ENCODE results near the gene GLA. TPM values are rescaled to one million over a fixed set of nuclear protein-coding genes. Genes with fewer than 3 reads are reported as not detected.

GLA gene
- total and polyA plus RNA-seq, 2 of the 4 experiments (the other 2 are of a cell fraction): 27.9 to 38.7 TPM

DNA sequence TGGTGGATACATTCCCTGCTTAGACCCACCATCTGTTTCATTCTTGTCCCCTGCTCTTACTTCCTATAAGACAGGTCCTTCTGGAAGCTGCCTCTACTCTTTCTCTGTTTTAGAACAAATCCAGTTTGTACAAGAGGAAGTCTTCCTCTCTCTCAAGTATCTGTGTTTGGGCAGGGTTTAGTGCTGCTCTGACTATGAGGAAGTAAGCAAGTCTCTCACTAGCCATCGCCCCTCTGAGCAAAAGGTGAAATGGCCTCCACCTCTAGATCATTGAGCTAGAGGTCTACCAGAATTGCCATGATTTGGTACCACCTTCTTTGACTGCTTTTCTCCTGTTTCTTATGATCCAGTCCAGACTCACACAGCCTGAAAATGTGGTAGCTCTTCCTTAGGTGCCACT lies 30.2 kb downstream of the GLA start:
- H3K27ac ChIP-seq (ENCODE audit: insufficient read depth, low read length): no peak overlapping the region
- H3K14ac ChIP-seq (replicated peaks; ENCODE audit: low read depth, low read length): no peak overlapping the region
- CTCF ChIA-PET: no interaction called here

More for the DNA sequence above, 30.2 kb downstream of the GLA start:
- POLR2A ChIA-PET (ENCODE audit: unreplicated experiment): no interaction called here
- H3K9ac ChIP-seq (ENCODE audit: low read depth, low read length): no peak overlapping the region
- no peaks in the 10 kb centered on the region for H3K36me3 ChIP-seq (ENCODE audit: control insufficient read depth, insufficient read depth, low read length)
- no peak overlapping the region for H2BK5ac ChIP-seq (ENCODE audit: low read depth, low read length, poor library complexity, severe bottlenecking)
- TF ChIP-seq RAD21 (IDR thresholded peaks at IDR 0.05; ENCODE audit: low read length): no peak
- TF ChIP-seq USF2 (IDR thresholded peaks at IDR 0.05; ENCODE audit: low read depth, low read length): no peak
- no peak for TF ChIP-seq MAZ (IDR thresholded peaks at IDR 0.05; ENCODE audit: borderline replicate concordance, low read depth, low read length)
- no peak for TF ChIP-seq BHLHE40 (IDR thresholded peaks at IDR 0.05; ENCODE audit: low read depth, low read length)
- TF ChIP-seq CEBPB (IDR thresholded peaks at IDR 0.05; ENCODE audit: low read depth, low read length): no peak
- TF ChIP-seq FOS (IDR thresholded peaks at IDR 0.05; ENCODE audit: low read depth, low read length): no peak
- no peak for TF ChIP-seq RFX5 (IDR thresholded peaks at IDR 0.05; ENCODE audit: low read depth, low read length)
- TF ChIP-seq MXI1 (IDR thresholded peaks at IDR 0.05; ENCODE audit: borderline replicate concordance, low read depth, low read length): no peak
- TF ChIP-seq MAFK (IDR thresholded peaks at IDR 0.05; ENCODE audit: low read depth, low read length): no peak
- TF ChIP-seq POLR2A (IDR thresholded peaks at IDR 0.05; ENCODE audit: low read depth, low read length): no peak
- no peak for TF ChIP-seq SMC3 (IDR thresholded peaks at IDR 0.05; ENCODE audit: low read depth, low read length)
- no peak for TF ChIP-seq CHD1 (IDR thresholded peaks at IDR 0.05; ENCODE audit: low read depth, low read length)
- WGBS, 2 experiments (ENCODE audit: extremely low coverage in 2 of 2, insufficient read length in 1 of 2): no CpG with 5 or more reads among the region's 1 CpG
- H3K4me3 ChIP-seq (ENCODE audit: insufficient read depth, low read depth, low read length): no peak overlapping the region
- H2BK20ac ChIP-seq (ENCODE audit: low read depth, low read length): no peak overlapping the region
- ATAC-seq (ENCODE audit: low read depth) (no peak), DNase-seq (no peak)
- no peaks in the 10 kb centered on the region for H3K9me3 ChIP-seq (ENCODE audit: control insufficient read depth, insufficient read depth, low read length)
- no peak overlapping the region for H2AFZ ChIP-seq (replicated peaks; ENCODE audit: low read length, poor library complexity)
- no peaks in the 10 kb centered on the region for H3K79me1 ChIP-seq (ENCODE audit: low read depth in 1 of 2, low read length in 2 of 2)
- H2BK15ac ChIP-seq (ENCODE audit: low read depth, low read length): no peak overlapping the region
- no peak overlapping the region for H4K5ac ChIP-seq (ENCODE audit: low read depth, low read length)
- no peak overlapping the region for H2AK5ac ChIP-seq (ENCODE audit: low read depth, low read length)
- H4K20me1 ChIP-seq (ENCODE audit: insufficient read depth, low read length): no peaks in the 10 kb centered on the region
- H3K18ac ChIP-seq (ENCODE audit: low read depth, low read length): no peak overlapping the region
- H2BK120ac ChIP-seq (ENCODE audit: low read depth, low read length): no peak overlapping the region
- no TSS peak for BruUV-seq (replicated peaks)
- H3K9me1 ChIP-seq (ENCODE audit: insufficient read depth, low read length): no peaks in the 10 kb centered on the region
- H3K4ac ChIP-seq (ENCODE audit: low read depth, low read length): no peak overlapping the region
- dilution Hi-C loops (cut with HindIII; ENCODE audit: low sequenced_read_pairs, unreplicated experiment) (no loop called here), intact Hi-C loops (cut with micrococcal nuclease) (no loop called here), in situ Hi-C loops (cut with MboI; ENCODE audit: low sequenced_read_pairs) (no loop called here)
- no peak overlapping the region for H4K91ac ChIP-seq (ENCODE audit: insufficient read depth, low read depth, low read length)
- no peaks in the 10 kb centered on the region for H3K4me1 ChIP-seq (ENCODE audit: control insufficient read depth, insufficient read depth, low read length)
- peaks cover 3% of the 10 kb centered on the region for H3K27me3 ChIP-seq (ENCODE audit: control insufficient read depth, insufficient read depth, low read length)
- no peak overlapping the region for H3K4me2 ChIP-seq (ENCODE audit: low read depth, low read length)
- no peak overlapping the region for H3K23ac ChIP-seq (ENCODE audit: low read depth, low read length)
- no peak overlapping the region for H2AK9ac ChIP-seq (replicated peaks; ENCODE audit: low read depth, low read length, poor library complexity)
- no peak overlapping the region for H3K56ac ChIP-seq (ENCODE audit: extremely low read depth, insufficient read depth, low read length)
- no peak overlapping the region for H4K8ac ChIP-seq (ENCODE audit: low read depth in 2 of 2, low read length in 2 of 2)
